GM23338 (cell line): ENCODE measurements around the gene RBM7. TPM values are rescaled to one million over a fixed set of nuclear protein-coding genes. Genes with fewer than 3 reads are reported as not detected.

ENCODE experiments used
- ATAC-seq: fragments of 200-7000 bp; cut with Tn5 transposase; 3 replicates; pipeline ENCODE4 v1.9.1; 2020
- DNase-seq: peaks from one replicate; pipeline ENCODE4 v3.0.0-alpha.2; 2015; ENCODE audit warnings: low spot score
- H2AFZ ChIP-seq: fragments of 200-600 bp; sonication (generic); 2 replicates; pipeline ENCODE4 v1.8.0; 2016; ENCODE audit warnings: antibody characterized with exemption, mild to moderate bottlenecking, moderate library complexity
- H3F3A ChIP-seq: fragments of 200-600 bp; sonication (generic); replicated peaks from 2 replicates; pipeline ENCODE4 v1.8.0; 2017; ENCODE audit warnings: antibody characterized with exemption, mixed run types, low read depth
- H3K27ac ChIP-seq: fragments of 200-600 bp; sonication (generic); 2 replicates; pipeline ENCODE4 v1.6.1; 2016; ENCODE audit warnings: low read depth
- H3K27me3 ChIP-seq: fragments of 200-600 bp; sonication (generic); 2 replicates; pipeline ENCODE4 v1.8.0; 2016; ENCODE audit warnings: mild to moderate bottlenecking, mixed run types, moderate library complexity; ENCODE audit not compliant: insufficient read depth
- H3K36me3 ChIP-seq: fragments of 200-600 bp; sonication (generic); 2 replicates; pipeline ENCODE4 v1.8.0; 2016; ENCODE audit warnings: mild to moderate bottlenecking; ENCODE audit not compliant: insufficient read depth
- H3K4me1 ChIP-seq: fragments of 200-600 bp; sonication (generic); 2 replicates; pipeline ENCODE4 v1.8.0; 2016; ENCODE audit warnings: mild to moderate bottlenecking, moderate library complexity; ENCODE audit not compliant: insufficient read depth
- H3K4me2 ChIP-seq: fragments of 200-600 bp; sonication (generic); 2 replicates; pipeline ENCODE4 v1.7.1; 2017; ENCODE audit warnings: mixed run types
- H3K4me3 ChIP-seq: fragments of 200-600 bp; sonication (generic); 2 replicates; pipeline ENCODE4 v1.6.1; 2016; ENCODE audit warnings: mixed run types
- H3K79me2 ChIP-seq: fragments of 200-600 bp; sonication (generic); replicated peaks from 2 replicates; pipeline ENCODE4 v1.8.0; 2017; ENCODE audit warnings: mild to moderate bottlenecking; ENCODE audit not compliant: insufficient read depth
- H3K9me2 ChIP-seq: fragments of 200-600 bp; sonication (generic); 2 replicates; pipeline ENCODE4 v1.8.0; 2017; ENCODE audit not compliant: insufficient read depth
- H4K20me1 ChIP-seq: fragments of 200-600 bp; sonication (generic); replicated peaks from 2 replicates; pipeline ENCODE4 v1.8.0; 2017; ENCODE audit warnings: mild to moderate bottlenecking; ENCODE audit not compliant: insufficient read depth
- H3K27ac Mint-ChIP-seq: 2 replicates; pipeline ENCODE4 v1.8.0; 2020; ENCODE audit warnings: inconsistent platforms, mild to moderate bottlenecking, moderate library complexity, mixed read lengths
- H3K27me3 Mint-ChIP-seq: 3 replicates; pipeline ENCODE4 v1.8.0; 2022; ENCODE audit warnings: low read depth, mild to moderate bottlenecking, moderate library complexity, mixed read lengths, inconsistent platforms; ENCODE audit not compliant: insufficient read depth, poor library complexity
- H3K36me3 Mint-ChIP-seq: 3 replicates; pipeline ENCODE4 v1.8.0; 2021; ENCODE audit warnings: low read depth, mild to moderate bottlenecking, inconsistent platforms, moderate library complexity, mixed read lengths
- H3K4me1 Mint-ChIP-seq: 3 replicates; pipeline ENCODE4 v1.8.0; 2020; ENCODE audit warnings: mild to moderate bottlenecking, inconsistent platforms, mixed read lengths
- H3K4me3 Mint-ChIP-seq: 3 replicates; pipeline ENCODE4 v1.8.0; 2021; ENCODE audit warnings: moderate library complexity, mild to moderate bottlenecking, inconsistent platforms, mixed read lengths
- H3K9me3 Mint-ChIP-seq: 3 replicates; pipeline ENCODE4 v1.8.0; 2020; ENCODE audit warnings: moderate library complexity, mild to moderate bottlenecking, inconsistent platforms, mixed read lengths
- CREB1 ChIP-seq: fragments of 250-450 bp; sonication (Bioruptor Pico); IDR thresholded peaks from 2 replicates; pipeline ENCODE4 v1.5.0; 2020; ENCODE audit warnings: low read depth, mild to moderate bottlenecking, moderate library complexity
- CTCF ChIP-seq, 2 experiments: fragments of 200-600 bp in 1 of 2; sonication (generic) in 1 of 2; conservative IDR thresholded peaks; 2 replicates each; pipeline versions ENCODE4 v1.5.1 to v1.6.1; 2016 to 2017; ENCODE audit warnings: antibody characterized with exemption in 2 of 2, low read depth in 2 of 2, mild to moderate bottlenecking in 2 of 2, moderate library complexity in 1 of 2
- ETS1 ChIP-seq: IDR thresholded peaks from 2 replicates; pipeline ENCODE4 v1.6.1; 2016; ENCODE audit warnings: antibody characterized with exemption
- EZH2 ChIP-seq: fragments of 200-600 bp; sonication (generic); IDR thresholded peaks from one replicate; pipeline ENCODE4 v1.8.0; 2017; ENCODE audit warnings: antibody characterized with exemption, mild to moderate bottlenecking, low read depth; ENCODE audit not compliant: unreplicated experiment
- EZH2phosphoT487 ChIP-seq: fragments of 200-600 bp; sonication (generic); IDR thresholded peaks from one replicate; pipeline ENCODE4 v1.8.1; 2018; ENCODE audit warnings: antibody characterized with exemption; ENCODE audit not compliant: unreplicated experiment
- JUNB ChIP-seq: IDR thresholded peaks from one replicate; pipeline ENCODE4 v1.6.1; 2016; ENCODE audit warnings: antibody characterized with exemption; ENCODE audit not compliant: unreplicated experiment
- NANOG ChIP-seq: IDR thresholded peaks from 2 replicates; pipeline ENCODE4 v1.6.1; 2016; ENCODE audit warnings: antibody characterized with exemption, borderline replicate concordance
- POLR2AphosphoS5 ChIP-seq: IDR thresholded peaks from 2 replicates; pipeline ENCODE4 v1.6.1; 2016; ENCODE audit warnings: antibody characterized with exemption, low read depth
- REST ChIP-seq: IDR thresholded peaks from one replicate; pipeline ENCODE4 v1.6.1; 2018; ENCODE audit warnings: antibody characterized with exemption; ENCODE audit not compliant: unreplicated experiment
- STAT1 ChIP-seq: IDR thresholded peaks from one replicate; pipeline ENCODE4 v1.6.1; 2016; ENCODE audit warnings: antibody characterized with exemption; ENCODE audit not compliant: unreplicated experiment
- ZNF114 ChIP-seq: fragments of 250-450 bp; sonication (Bioruptor Pico); IDR thresholded peaks from 2 replicates; pipeline ENCODE4 v1.5.0; 2020; ENCODE audit warnings: mild to moderate bottlenecking, moderate library complexity
- ZNF331 ChIP-seq: fragments of 250-450 bp; sonication (Bioruptor Pico); IDR thresholded peaks from 2 replicates; pipeline ENCODE4 v1.5.0; 2020; ENCODE audit warnings: low read depth, mild to moderate bottlenecking, moderate library complexity
- ZNF462 ChIP-seq: fragments of 250-450 bp; sonication (Bioruptor Pico); IDR thresholded peaks from 2 replicates; pipeline ENCODE4 v1.5.0; 2020; ENCODE audit warnings: mild to moderate bottlenecking, moderate library complexity
- polyA plus RNA-seq: library from polyadenylated mRNA; unstranded; fragments of >200 nt; fragmentation: Nextera tagmentation; extraction: Ambion mirVana; gene quantifications from 2 replicates; pipeline ENCODE4 v1.2.1, GENCODE V29; 2016
- total RNA-seq: library from RNA; depleted of rRNA; stranded (reverse); fragments of >200 nt; shearing (Covaris generic); gene quantifications from 2 replicates; pipeline ENCODE4 v1.2.3, GENCODE V29; 2014

The RBM7 gene
- total and polyA plus RNA-seq, 2 experiments from 2014 or later, result 31.5 to 57.2 TPM

GRCh38 chr11:114358716-114359115, 41.8 kb upstream of the RBM7 start:
- Mint-ChIP-seq H3K9me3 (no peaks in the 10 kb centered on the region), H3K4me1 (no peaks in the 10 kb centered on the region), H3K27ac (no peak overlapping the region), H3K27me3 (no peaks in the 10 kb centered on the region), H3K4me3 (no peak overlapping the region), H3K36me3 (no peaks in the 10 kb centered on the region)
- H3K27ac ChIP-seq, result no peak overlapping the region
- H3F3A ChIP-seq, result no peaks in the 10 kb centered on the region
- ATAC-seq (no peak), DNase-seq (no peak)
- H3K79me2 ChIP-seq, result no peaks in the 10 kb centered on the region
- peaks cover 6% of the 10 kb centered on the region for H3K9me2 ChIP-seq
- H3K4me2 ChIP-seq, result no peak overlapping the region
- H3K4me1 ChIP-seq, result no peaks in the 10 kb centered on the region
- no peaks in the 10 kb centered on the region for H3K36me3 ChIP-seq
- TF ChIP-seq NANOG (no peak), CTCF (conservative IDR thresholded peaks at IDR 0.05; ENCODE audit: low read depth in 2 of 2) (no peak), JUNB (no peak), ZNF114 (CRISPR knock-in tag) (no peak), EZH2 (no peak), ZNF331 (no peak), EZH2phosphoT487 (no peak), POLR2AphosphoS5 (no peak), ETS1 (no peak), ZNF462 (CRISPR knock-in tag) (no peak), REST (no peak), STAT1 (no peak), CREB1 (CRISPR knock-in tag) (no peak)
- H2AFZ ChIP-seq, result no peak overlapping the region
- no peaks in the 10 kb centered on the region for H4K20me1 ChIP-seq
- no peak overlapping the region for H3K4me3 ChIP-seq
- no peaks in the 10 kb centered on the region for H3K27me3 ChIP-seq
